Measurements from ENCODE around the gene SIGMAR1.

GRCh38 chr9:34675048-34675714 lies 37.6 kb upstream of the SIGMAR1 start:
- peak; percentile 97 for TF ChIP-seq CTCF (conservative IDR thresholded peaks at IDR 0.05; ENCODE audit: low read length)
- TF ChIP-seq EZH2phosphoT487 (IDR thresholded peaks at IDR 0.05; ENCODE audit: borderline replicate concordance): no peak

All from Loucy (cell line).